Measurements from ENCODE around the gene GTF2H2C. TPM values are rescaled to one million over a fixed set of nuclear protein-coding genes. Genes with fewer than 3 reads are reported as not detected.

The GTF2H2C gene
- total and polyA plus RNA-seq, 10 of the 15 experiments (the other 5 are each of a cell fraction or from before 2014, with no cell fraction given), result 55.1 to 103 (median 78.9) TPM

DNA sequence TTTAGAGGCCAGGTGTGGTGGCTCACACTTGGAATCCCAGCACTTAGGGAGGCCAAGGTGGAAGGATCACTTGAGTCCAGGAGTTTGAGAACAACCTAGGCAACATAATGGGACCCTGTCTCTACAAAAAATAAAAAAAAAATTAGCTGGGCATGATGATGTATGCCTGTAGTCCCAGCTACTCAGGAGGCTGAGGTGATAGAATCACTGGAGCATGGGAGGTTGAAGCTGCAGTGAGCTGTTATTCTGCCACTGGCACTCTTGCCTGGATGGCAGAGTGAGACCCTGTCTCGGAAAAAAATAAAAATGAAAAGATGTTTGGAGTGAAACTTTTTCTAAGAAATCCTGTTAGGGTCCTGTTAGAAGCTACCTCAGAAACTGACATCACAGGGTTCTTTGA, 43.2 kb upstream of the GTF2H2C start (continued):
- no peak for TF ChIP-seq SUPT20H (IDR thresholded peaks at IDR 0.05; ENCODE audit: borderline replicate concordance, control insufficient read depth, low read depth, low read length)

DNA sequence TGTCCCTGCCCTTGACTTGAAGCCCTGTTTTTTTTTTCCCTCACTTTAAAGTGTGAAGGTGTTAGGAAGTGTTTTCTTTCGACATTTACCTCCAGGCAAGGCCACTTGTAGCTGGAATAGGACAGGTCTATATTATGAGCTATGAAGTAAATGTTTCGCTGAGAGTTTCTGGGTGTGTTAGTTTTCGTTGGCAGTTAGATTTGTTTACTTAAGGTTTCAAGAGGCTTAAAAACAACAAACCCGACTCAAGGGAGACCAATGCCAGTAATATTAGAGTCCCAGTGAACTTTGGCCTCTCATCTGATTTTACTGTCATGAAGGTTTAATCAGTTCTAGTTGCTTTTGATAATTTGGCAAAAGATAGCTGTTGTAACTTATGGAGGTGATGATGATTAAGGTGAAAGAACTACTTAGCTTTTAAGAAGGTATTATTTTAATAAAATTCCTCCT, 42.2 kb upstream of the GTF2H2C start:
- in situ Hi-C loops (cut with MboI), result loop anchor here (25.0 kb wide), 1 partner anchor 1570 kb away; no protein-coding TSS in a partner anchor
- ChIA-PET RAD21 (ENCODE audit: unreplicated experiment) (no interaction called here), CTCF (interaction anchor here (1.6 kb wide), 1 partner anchor 14 kb away, joined by 5 read pairs; no protein-coding TSS in a partner anchor), SMC1A (ENCODE audit: uncharacterized antibody, unreplicated experiment) (interaction anchor here (0.7 kb wide), 1 partner anchor 30 kb away, joined by 3 read pairs; no protein-coding TSS in a partner anchor), POLR2A (interaction anchor here (0.9 kb wide), 1 partner anchor 85 kb away, joined by 4 read pairs; no protein-coding TSS in a partner anchor)
- H3K27me3 ChIP-seq (replicated peaks in 1 of 2; ENCODE audit: control insufficient read depth in 2 of 2, insufficient read depth in 2 of 2, low read length in 1 of 2), result no peaks in the 10 kb centered on the region
- DNase-seq (ENCODE audit: low read depth, low spot score) (no peak), ATAC-seq (no peak), FAIRE-seq (no peak)
- H2AFZ ChIP-seq (ENCODE audit: control insufficient read depth, low read depth, low read length), result no peak overlapping the region
- 51% methylated on average over 4 of the region's 4 CpGs for WGBS (ENCODE audit: insufficient coverage, insufficient replicate concordance, low lambda C conversion rate, missing lambda C conversion rate)
- no peak overlapping the region for H3K4me3 ChIP-seq
- H3K36me3 ChIP-seq (ENCODE audit: control insufficient read depth in 2 of 2, insufficient read depth in 2 of 2, low read length in 1 of 2), result peaks cover 0 to 10% of the 10 kb centered on the region in 2 experiments; a peak in 1 of 4 replicates
- no peaks in the 10 kb centered on the region for H3K4me1 ChIP-seq (ENCODE audit: control insufficient read depth, insufficient read depth, low read length)
- no TSS peak for BruUV-seq (replicated peaks)
- intact Hi-C loops (cut with micrococcal nuclease; ENCODE audit: unreplicated experiment), result no loop called here
- H3K9me3 ChIP-seq (replicated peaks; ENCODE audit: control insufficient read depth, insufficient read depth, low read length), result no peaks in the 10 kb centered on the region
- H3K4me2 ChIP-seq (ENCODE audit: control insufficient read depth, insufficient read depth), result no peak overlapping the region
- no peaks in the 10 kb centered on the region for H3K79me2 ChIP-seq (ENCODE audit: control insufficient read depth, insufficient read depth, low read length)
- H3K27ac ChIP-seq (ENCODE audit: control insufficient read depth, insufficient read depth), result no peak overlapping the region
- no peak overlapping the region for H3K9ac ChIP-seq (ENCODE audit: control insufficient read depth, insufficient read depth, low read length)
- no peaks in the 10 kb centered on the region for H4K20me1 ChIP-seq (ENCODE audit: control insufficient read depth, insufficient read depth)
- no peak for TF ChIP-seq MEF2A (IDR thresholded peaks at IDR 0.05; ENCODE audit: insufficient read depth, low read depth, low read length)
- no peak for TF ChIP-seq GABPA (IDR thresholded peaks at IDR 0.05; ENCODE audit: low read depth)
- TF ChIP-seq SUPT20H (IDR thresholded peaks at IDR 0.05; ENCODE audit: borderline replicate concordance, control insufficient read depth, low read depth, low read length), result no peak
- TF ChIP-seq, protein P1, sequence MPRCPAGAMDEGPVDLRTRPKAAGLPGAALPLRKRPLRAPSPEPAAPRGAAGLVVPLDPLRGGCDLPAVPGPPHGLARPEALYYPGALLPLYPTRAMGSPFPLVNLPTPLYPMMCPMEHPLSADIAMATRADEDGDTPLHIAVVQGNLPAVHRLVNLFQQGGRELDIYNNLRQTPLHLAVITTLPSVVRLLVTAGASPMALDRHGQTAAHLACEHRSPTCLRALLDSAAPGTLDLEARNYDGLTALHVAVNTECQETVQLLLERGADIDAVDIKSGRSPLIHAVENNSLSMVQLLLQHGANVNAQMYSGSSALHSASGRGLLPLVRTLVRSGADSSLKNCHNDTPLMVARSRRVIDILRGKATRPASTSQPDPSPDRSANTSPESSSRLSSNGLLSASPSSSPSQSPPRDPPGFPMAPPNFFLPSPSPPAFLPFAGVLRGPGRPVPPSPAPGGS (IDR thresholded peaks at IDR 0.05; ENCODE audit: borderline replicate concordance, insufficient read depth, low read depth, low read length, poor library complexity, severe bottlenecking), result no peak
- no peak for TF ChIP-seq SIX5 (IDR thresholded peaks at IDR 0.05; ENCODE audit: low read depth, low read length, severe bottlenecking)
- TF ChIP-seq, protein P2, sequence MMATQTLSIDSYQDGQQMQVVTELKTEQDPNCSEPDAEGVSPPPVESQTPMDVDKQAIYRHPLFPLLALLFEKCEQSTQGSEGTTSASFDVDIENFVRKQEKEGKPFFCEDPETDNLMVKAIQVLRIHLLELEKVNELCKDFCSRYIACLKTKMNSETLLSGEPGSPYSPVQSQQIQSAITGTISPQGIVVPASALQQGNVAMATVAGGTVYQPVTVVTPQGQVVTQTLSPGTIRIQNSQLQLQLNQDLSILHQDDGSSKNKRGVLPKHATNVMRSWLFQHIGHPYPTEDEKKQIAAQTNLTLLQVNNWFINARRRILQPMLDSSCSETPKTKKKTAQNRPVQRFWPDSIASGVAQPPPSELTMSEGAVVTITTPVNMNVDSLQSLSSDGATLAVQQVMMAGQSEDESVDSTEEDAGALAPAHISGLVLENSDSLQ (IDR thresholded peaks at IDR 0.05), result no peak
- no peak for TF ChIP-seq STAT3 (IDR thresholded peaks at IDR 0.05; ENCODE audit: low read depth, low read length)
- TF ChIP-seq ATF7 (IDR thresholded peaks at IDR 0.05; ENCODE audit: low read depth), result no peak
- TF ChIP-seq, protein P3, sequence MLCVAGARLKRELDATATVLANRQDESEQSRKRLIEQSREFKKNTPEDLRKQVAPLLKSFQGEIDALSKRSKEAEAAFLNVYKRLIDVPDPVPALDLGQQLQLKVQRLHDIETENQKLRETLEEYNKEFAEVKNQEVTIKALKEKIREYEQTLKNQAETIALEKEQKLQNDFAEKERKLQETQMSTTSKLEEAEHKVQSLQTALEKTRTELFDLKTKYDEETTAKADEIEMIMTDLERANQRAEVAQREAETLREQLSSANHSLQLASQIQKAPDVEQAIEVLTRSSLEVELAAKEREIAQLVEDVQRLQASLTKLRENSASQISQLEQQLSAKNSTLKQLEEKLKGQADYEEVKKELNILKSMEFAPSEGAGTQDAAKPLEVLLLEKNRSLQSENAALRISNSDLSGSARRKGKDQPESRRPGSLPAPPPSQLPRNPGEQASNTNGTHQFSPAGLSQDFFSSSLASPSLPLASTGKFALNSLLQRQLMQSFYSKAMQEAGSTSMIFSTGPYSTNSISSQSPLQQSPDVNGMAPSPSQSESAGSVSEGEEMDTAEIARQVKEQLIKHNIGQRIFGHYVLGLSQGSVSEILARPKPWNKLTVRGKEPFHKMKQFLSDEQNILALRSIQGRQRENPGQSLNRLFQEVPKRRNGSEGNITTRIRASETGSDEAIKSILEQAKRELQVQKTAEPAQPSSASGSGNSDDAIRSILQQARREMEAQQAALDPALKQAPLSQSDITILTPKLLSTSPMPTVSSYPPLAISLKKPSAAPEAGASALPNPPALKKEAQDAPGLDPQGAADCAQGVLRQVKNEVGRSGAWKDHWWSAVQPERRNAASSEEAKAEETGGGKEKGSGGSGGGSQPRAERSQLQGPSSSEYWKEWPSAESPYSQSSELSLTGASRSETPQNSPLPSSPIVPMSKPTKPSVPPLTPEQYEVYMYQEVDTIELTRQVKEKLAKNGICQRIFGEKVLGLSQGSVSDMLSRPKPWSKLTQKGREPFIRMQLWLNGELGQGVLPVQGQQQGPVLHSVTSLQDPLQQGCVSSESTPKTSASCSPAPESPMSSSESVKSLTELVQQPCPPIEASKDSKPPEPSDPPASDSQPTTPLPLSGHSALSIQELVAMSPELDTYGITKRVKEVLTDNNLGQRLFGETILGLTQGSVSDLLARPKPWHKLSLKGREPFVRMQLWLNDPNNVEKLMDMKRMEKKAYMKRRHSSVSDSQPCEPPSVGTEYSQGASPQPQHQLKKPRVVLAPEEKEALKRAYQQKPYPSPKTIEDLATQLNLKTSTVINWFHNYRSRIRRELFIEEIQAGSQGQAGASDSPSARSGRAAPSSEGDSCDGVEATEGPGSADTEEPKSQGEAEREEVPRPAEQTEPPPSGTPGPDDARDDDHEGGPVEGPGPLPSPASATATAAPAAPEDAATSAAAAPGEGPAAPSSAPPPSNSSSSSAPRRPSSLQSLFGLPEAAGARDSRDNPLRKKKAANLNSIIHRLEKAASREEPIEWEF (IDR thresholded peaks at IDR 0.05; ENCODE audit: insufficient replicate concordance, low read depth, low read length), result no peak
- TF ChIP-seq NR2F1 (conservative IDR thresholded peaks at IDR 0.05), result no peak
- TF ChIP-seq BMI1 (IDR thresholded peaks at IDR 0.05; ENCODE audit: borderline replicate concordance), result no peak
